ENCODE data around the gene TAS1R1. TPM values are rescaled to one million over a fixed set of nuclear protein-coding genes. Genes with fewer than 3 reads are reported as not detected.

Gene TAS1R1
- total and polyA plus RNA-seq, 10 of the 15 experiments (the other 5 are each of a cell fraction or from before 2014, with no cell fraction given), result 0.03 to 0.06 (median 0.04) TPM; not detected in 7

GRCh38 chr1:6547301-6547700 lies 7.8 kb upstream of the TAS1R1 start:
- ChIA-PET RAD21 (ENCODE audit: unreplicated experiment) (no interaction called here), SMC1A (ENCODE audit: uncharacterized antibody, unreplicated experiment) (no interaction called here), CTCF (no interaction called here), POLR2A (no interaction called here)
- intact Hi-C loops (cut with micrococcal nuclease; ENCODE audit: unreplicated experiment) (no loop called here), in situ Hi-C loops (cut with MboI) (no loop called here)
- Histone ChIP-seq H3K36me3 (ENCODE audit: control insufficient read depth in 2 of 2, insufficient read depth in 2 of 2, low read length in 1 of 2) (peaks cover 9 to 13% of the 10 kb centered on the region in 2 experiments), H3K79me2 (ENCODE audit: control insufficient read depth, insufficient read depth, low read length) (peaks cover 2% of the 10 kb centered on the region), H2AFZ (ENCODE audit: control insufficient read depth, low read depth, low read length) (no peak overlapping the region), H3K9me3 (replicated peaks; ENCODE audit: control insufficient read depth, insufficient read depth, low read length) (no peaks in the 10 kb centered on the region), H3K9ac (ENCODE audit: control insufficient read depth, insufficient read depth, low read length) (no peak overlapping the region), H3K4me3 (no peak overlapping the region), H3K27me3 (replicated peaks in 1 of 2; ENCODE audit: control insufficient read depth in 2 of 2, insufficient read depth in 2 of 2, low read length in 1 of 2) (no peaks in the 10 kb centered on the region), H3K4me1 (ENCODE audit: control insufficient read depth, insufficient read depth, low read length) (no peaks in the 10 kb centered on the region), H4K20me1 (ENCODE audit: control insufficient read depth, insufficient read depth) (peaks cover 3% of the 10 kb centered on the region; the same call in 1 of the 2 replicates), H3K27ac (ENCODE audit: control insufficient read depth, insufficient read depth) (no peak overlapping the region), H3K4me2 (ENCODE audit: control insufficient read depth, insufficient read depth) (no peak overlapping the region)
- TF ChIP-seq SKIL (IDR thresholded peaks at IDR 0.05; ENCODE audit: low read depth, poor library complexity, severe bottlenecking), result no peak
- TF ChIP-seq HDGF (IDR thresholded peaks at IDR 0.05), result no peak
- TF ChIP-seq, protein P1, sequence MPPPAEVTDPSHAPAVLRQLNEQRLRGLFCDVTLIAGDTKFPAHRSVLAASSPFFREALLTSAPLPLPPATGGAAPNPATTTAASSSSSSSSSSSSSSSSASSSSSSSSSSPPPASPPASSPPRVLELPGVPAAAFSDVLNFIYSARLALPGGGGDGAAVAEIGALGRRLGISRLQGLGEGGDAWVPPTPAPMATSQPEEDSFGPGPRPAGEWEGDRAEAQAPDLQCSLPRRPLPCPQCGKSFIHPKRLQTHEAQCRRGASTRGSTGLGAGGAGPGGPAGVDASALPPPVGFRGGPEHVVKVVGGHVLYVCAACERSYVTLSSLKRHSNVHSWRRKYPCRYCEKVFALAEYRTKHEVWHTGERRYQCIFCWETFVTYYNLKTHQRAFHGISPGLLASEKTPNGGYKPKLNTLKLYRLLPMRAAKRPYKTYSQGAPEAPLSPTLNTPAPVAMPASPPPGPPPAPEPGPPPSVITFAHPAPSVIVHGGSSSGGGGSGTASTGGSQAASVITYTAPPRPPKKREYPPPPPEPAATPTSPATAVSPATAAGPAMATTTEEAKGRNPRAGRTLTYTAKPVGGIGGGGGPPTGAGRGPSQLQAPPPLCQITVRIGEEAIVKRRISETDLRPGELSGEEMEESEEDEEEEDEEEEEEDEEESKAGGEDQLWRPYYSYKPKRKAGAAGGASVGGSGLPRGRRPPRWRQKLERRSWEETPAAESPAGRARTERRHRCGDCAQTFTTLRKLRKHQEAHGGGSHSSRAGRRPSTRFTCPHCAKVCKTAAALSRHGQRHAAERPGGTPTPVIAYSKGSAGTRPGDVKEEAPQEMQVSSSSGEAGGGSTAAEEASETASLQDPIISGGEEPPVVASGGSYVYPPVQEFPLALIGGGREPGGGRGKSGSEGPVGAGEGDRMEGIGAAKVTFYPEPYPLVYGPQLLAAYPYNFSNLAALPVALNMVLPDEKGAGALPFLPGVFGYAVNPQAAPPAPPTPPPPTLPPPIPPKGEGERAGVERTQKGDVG (CRISPR knock-in tag; IDR thresholded peaks at IDR 0.05), result no peak
- TF ChIP-seq NR2C1 (IDR thresholded peaks at IDR 0.05), result no peak
- TF ChIP-seq, protein P2, sequence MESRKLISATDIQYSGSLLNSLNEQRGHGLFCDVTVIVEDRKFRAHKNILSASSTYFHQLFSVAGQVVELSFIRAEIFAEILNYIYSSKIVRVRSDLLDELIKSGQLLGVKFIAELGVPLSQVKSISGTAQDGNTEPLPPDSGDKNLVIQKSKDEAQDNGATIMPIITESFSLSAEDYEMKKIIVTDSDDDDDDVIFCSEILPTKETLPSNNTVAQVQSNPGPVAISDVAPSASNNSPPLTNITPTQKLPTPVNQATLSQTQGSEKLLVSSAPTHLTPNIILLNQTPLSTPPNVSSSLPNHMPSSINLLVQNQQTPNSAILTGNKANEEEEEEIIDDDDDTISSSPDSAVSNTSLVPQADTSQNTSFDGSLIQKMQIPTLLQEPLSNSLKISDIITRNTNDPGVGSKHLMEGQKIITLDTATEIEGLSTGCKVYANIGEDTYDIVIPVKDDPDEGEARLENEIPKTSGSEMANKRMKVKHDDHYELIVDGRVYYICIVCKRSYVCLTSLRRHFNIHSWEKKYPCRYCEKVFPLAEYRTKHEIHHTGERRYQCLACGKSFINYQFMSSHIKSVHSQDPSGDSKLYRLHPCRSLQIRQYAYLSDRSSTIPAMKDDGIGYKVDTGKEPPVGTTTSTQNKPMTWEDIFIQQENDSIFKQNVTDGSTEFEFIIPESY (IDR thresholded peaks at IDR 0.05), result no peak
- no peak for TF ChIP-seq HDAC2 (IDR thresholded peaks at IDR 0.05)
- no peak for TF ChIP-seq SRF (IDR thresholded peaks at IDR 0.05; ENCODE audit: low read depth in 2 of 2, low read length in 2 of 2)
- TF ChIP-seq RFX5 (IDR thresholded peaks at IDR 0.05; ENCODE audit: low read depth, low read length), result no peak
- no peak for TF ChIP-seq PML (IDR thresholded peaks at IDR 0.05; ENCODE audit: low read length)
- TF ChIP-seq BRCA1 (IDR thresholded peaks at IDR 0.05; ENCODE audit: low read depth, low read length), result no peak
- no TSS peak for BruUV-seq (replicated peaks)
- 88% methylated on average over 4 of the region's 4 CpGs for WGBS (ENCODE audit: insufficient coverage, insufficient replicate concordance, low lambda C conversion rate, missing lambda C conversion rate)
- FAIRE-seq (no peak), DNase-seq (ENCODE audit: low read depth, low spot score) (no peak), ATAC-seq (no peak)

All from GM12878 (cell line).